HG02938 (cell line): ENCODE data around the gene ZNF546.

Experiments used
- ATAC-seq: cut with Tn5 transposase; IDR thresholded peaks from one replicate; pipeline ENCODE4 v1.9.1; 2021; ENCODE audit warnings: mild to moderate bottlenecking, moderate library complexity; ENCODE audit not compliant: unreplicated experiment

The ZNF546 gene

DNA sequence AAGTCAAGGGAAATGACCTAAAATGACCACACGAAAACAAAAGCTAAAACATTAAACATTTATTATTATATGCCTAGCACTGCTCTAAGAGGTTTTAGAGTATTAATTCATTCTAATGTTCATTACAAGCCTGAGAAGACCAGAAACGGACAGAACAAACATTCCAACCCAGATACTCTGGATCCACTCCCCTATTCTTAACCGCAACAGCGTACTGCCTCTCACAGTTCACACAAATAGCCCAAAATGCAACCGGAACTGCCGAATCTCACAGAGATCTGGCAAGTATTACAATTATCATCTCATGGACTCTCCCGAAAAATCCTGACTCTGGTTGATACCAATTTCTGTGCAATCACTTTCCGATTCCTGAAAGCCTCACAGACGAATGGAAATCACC, 57.8 kb downstream of the ZNF546 start:
- no peak for ATAC-seq

DNA sequence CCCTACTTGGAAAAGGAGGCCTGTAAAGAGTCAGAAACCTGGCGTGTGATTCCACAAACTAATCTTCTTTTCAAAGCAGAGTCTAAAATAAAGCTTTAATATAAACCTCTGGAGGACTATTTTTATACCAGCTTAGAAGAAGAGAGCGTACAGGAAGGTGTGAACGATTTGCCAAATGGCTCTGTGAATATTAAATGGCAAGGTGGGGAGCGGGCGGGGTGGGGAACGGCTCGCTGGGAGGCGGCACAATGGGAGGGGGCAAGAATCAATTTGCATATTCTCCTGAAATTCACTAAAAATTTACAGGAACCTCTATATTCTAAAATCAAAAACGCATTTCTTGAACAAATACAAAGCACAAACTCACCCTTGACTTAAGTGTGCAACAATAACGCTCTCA, 58.2 kb downstream of the ZNF546 start:
- no peak for ATAC-seq

DNA sequence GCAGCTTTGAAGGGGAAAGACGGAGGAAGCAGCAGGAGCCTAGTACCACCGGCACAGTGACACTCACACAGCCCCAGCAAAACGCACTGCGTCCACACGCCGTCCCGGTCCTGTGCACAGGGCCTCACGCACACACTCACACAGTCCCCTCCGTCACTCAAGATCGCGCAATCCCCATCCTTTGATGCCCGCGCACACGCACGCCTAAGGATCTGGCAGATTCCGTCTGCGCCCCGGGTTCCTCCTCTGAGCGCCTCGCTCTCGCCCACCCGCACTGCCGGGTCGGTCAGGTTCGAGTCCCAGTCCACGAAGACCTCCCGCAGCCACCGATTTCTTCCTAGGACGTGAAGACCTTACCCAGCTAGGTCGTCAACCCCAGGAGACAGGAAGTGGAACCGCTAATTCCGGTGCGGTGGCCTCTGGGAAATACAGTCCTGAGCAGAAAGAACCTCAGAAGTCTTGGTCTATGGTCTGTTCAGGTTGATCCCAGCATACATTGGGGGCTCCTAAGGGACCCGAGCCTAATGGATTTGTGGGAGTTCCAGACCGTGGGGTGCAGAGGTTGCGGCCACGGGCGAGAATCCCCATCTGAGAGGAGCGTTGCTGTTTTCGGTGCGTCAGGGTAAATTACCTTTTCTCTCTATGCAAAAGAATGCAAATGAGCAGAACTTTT, 59.1 kb downstream of the ZNF546 start, which contains the start of gene ZNF780B:
Gene ZNF780B, minus strand, starts transcription at position 400 of the 673 bp plus-strand sequence. CDS start 5,899 bp downstream, outside the sequence.
- ATAC-seq = peak; percentile 61

DNA sequence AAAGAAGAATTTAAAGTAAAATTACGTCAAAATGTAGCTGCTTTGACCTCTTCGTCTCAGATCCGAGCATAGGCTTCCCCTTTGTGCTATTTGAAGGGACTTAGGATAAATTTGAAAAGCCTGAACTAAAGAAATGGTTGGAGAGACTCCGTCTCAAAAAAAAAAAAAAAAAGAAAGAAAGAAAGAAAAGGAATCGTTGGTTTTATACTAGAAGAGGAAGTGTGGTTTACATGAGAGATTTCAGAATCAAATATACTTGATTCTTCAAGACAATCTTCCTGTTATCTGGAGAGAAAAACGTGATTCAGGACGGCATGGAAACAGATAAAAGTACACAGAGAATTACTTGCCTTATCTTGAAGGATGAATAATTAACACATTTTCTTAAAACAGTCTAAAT, 59.6 kb downstream of the ZNF546 start:
- ATAC-seq = no peak

DNA sequence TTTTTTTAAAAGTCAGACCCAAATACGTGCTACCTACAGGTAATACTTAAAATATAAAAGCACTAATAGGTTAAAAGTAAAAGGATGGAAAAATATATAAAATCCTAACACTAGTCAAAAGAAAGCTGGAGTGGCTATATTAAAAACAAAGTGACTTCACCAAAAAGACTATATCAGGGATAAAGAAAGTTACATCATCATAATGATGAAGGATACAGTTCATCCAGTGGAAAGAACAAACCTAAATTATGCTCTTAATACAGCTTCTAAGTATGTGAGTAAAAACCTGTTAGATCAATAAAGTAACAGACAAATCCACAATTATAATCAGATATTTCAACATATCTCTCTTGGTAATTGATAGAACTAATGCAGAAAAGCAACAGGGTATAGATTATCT, 60.3 kb downstream of the ZNF546 start:
- ATAC-seq = no peak

DNA sequence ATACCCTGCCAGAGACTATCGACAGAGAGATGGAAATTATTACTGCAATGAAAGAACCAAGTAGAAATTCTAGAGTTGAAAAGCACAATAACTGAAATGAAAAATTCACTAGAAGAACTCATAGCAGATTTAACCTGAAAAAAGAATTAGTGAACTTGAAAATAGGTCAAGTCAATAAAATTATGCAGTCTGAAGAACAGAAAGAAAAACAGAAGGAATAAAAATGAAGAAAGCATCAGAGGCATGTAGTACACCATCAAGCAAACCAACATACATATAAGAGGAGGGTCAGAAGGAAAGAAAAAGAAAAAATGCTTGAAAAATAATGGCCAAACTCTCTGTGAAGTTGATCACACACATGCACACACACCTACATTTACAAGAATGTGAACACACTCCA, 62.8 kb downstream of the ZNF546 start:
- no peak for ATAC-seq

DNA sequence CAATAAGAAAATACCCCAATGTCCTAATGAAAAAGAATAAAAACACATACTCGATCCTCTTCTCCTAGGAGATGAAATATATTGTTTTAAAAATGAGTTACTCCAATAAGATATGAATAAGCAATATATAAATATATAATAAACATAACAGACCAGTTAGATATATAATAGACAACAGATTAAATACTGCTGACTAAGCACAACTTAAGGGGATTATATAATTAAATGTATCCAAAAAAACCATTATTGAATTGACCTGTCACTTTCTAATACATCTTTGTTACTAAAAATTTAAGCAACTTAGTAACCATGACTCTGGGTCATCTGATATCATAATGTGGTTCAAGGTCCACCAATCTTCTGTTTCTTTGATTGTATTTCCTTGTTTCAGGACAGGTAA, 73.2 kb downstream of the ZNF546 start:
- no peak for ATAC-seq
